HepG2 (cell line): ENCODE data around the gene SLC22A23. TPM values are rescaled to one million over a fixed set of nuclear protein-coding genes. Genes with fewer than 3 reads are reported as not detected.

Experiments
- ATAC-seq: fragments of 200-7000 bp; cut with Tn5 transposase; 3 replicates; pipeline ENCODE4 v1.9.1; 2020; ENCODE audit warnings: mild to moderate bottlenecking, moderate library complexity
- BruUV-seq: library from RNA; stranded (reverse); fragments of 400-500 nt; replicated peaks from 2 replicates; lab custom pipeline; 2021; lab: Mats Ljungman, UMichigan
- CTCF ChIA-PET: fragments of 300-600 bp; formaldehyde crosslinking; extraction: SDS; loops from one replicate; lab custom pipeline; 2021; ENCODE audit warnings: low total read pairs, inconsistent platforms, low intra/inter-chr PET ratio; lab: Yijun Ruan, JAX
- POLR2A ChIA-PET: fragments of 350-600 bp; sonication (Branson Sonifier 250); formaldehyde crosslinking; loops from one replicate; lab custom pipeline; 2020; ENCODE audit warnings: antibody characterized with exemption, inconsistent platforms; lab: Yijun Ruan, JAX
- DNase-seq: peaks from one replicate; pipeline ENCODE4 v3.0.0-alpha.2; 2015; ENCODE audit warnings: low spot score
- FAIRE-seq: peaks from 3 replicates; lab custom pipeline; 2011; peaks lifted over from hg19 to GRCh38; lab: Jason Lieb, UNC
- H2AFZ ChIP-seq: one replicate; pipeline ENCODE4 v1.6.1; 2011; ENCODE audit warnings: low read length, inconsistent platforms
- H3K27ac ChIP-seq: fragments of 300-600 bp; 3 replicates; pipeline ENCODE4 v1.8.0; 2011; ENCODE audit warnings: mixed run types, mild to moderate bottlenecking, mixed read lengths, low read length, inconsistent platforms; ENCODE audit not compliant: insufficient read depth; ENCODE audit errors: extremely low read length
- H3K27me3 ChIP-seq, 2 experiments: fragments of 200-600 bp in 1 of 2; 2 replicates in 1 of 2; 3 replicates in 1 of 2; pipeline versions ENCODE4 v1.6.0 to v1.8.0; 2011; ENCODE audit warnings: low read length in 2 of 2, mild to moderate bottlenecking in 2 of 2, moderate library complexity in 2 of 2, inconsistent platforms in 1 of 2; ENCODE audit not compliant: insufficient read depth in 2 of 2, control insufficient read depth in 1 of 2
- H3K36me3 ChIP-seq, 2 experiments: fragments of 200-600 bp in 1 of 2; replicated peaks in 1 of 2; 2 replicates in 1 of 2; 3 replicates in 1 of 2; pipeline versions ENCODE4 v1.5.1 to v1.8.0; 2011; ENCODE audit warnings: low read length in 2 of 2, inconsistent platforms in 1 of 2; ENCODE audit not compliant: insufficient read depth in 2 of 2, control insufficient read depth in 1 of 2
- H3K4me1 ChIP-seq: 2 replicates; pipeline ENCODE4 v1.5.1; 2012; ENCODE audit warnings: low read length, inconsistent platforms; ENCODE audit not compliant: insufficient read depth
- H3K4me2 ChIP-seq: 2 replicates; pipeline ENCODE4 v1.6.0; 2011; ENCODE audit warnings: low read depth, low read length, inconsistent platforms
- H3K4me3 ChIP-seq, 3 experiments: fragments of 200-600 bp in 1 of 3; sonication (generic), shearing (Covaris generic) in 1 of 3; replicated peaks in 1 of 3; 2 replicates each; pipeline ENCODE4 v1.5.1; 2011 to 2016; ENCODE audit warnings: low read length in 3 of 3, inconsistent platforms in 2 of 3, low read depth in 2 of 3, mild to moderate bottlenecking in 2 of 3, control low read depth in 1 of 3, mixed read lengths in 1 of 3; ENCODE audit not compliant: insufficient read depth in 1 of 3
- H3K79me2 ChIP-seq: one replicate; pipeline ENCODE4 v1.6.1; 2011; ENCODE audit warnings: low read length, inconsistent platforms; ENCODE audit not compliant: insufficient read depth
- H3K9ac ChIP-seq: 2 replicates; pipeline ENCODE4 v1.6.0; 2011; ENCODE audit warnings: mild to moderate bottlenecking, low read depth, low read length, inconsistent platforms; ENCODE audit not compliant: insufficient read depth
- H3K9me3 ChIP-seq: 2 replicates; pipeline ENCODE4 v1.5.1; 2012; ENCODE audit warnings: mild to moderate bottlenecking, low read length
- H4K20me1 ChIP-seq: 2 replicates; pipeline ENCODE4 v1.6.0; 2011; ENCODE audit warnings: inconsistent platforms, mild to moderate bottlenecking, low read length, moderate library complexity; ENCODE audit not compliant: insufficient read depth
- BRD4 ChIP-seq: sonication (generic); formaldehyde crosslinking; IDR thresholded peaks from 2 replicates; pipeline ENCODE4 v1.4.0; 2020; ENCODE audit warnings: missing genetic modification reagents
- LCORL ChIP-seq, 2 experiments: fragments of 450-650 bp in 1 of 2; sonication (generic) in 1 of 2; formaldehyde crosslinking in 1 of 2; IDR thresholded peaks; 2 replicates each; pipeline versions ENCODE4 v1.5.0 to v1.6.1; 2017 to 2020; ENCODE audit warnings: antibody characterized with exemption in 1 of 2, missing genetic modification reagents in 1 of 2
- NR2F6 ChIP-seq, 2 experiments: IDR thresholded peaks; 2 replicates each; pipeline ENCODE4 v1.6.1; 2016; ENCODE audit warnings: antibody characterized with exemption in 1 of 2, mild to moderate bottlenecking in 1 of 2
- SNAPC4 ChIP-seq: sonication (generic); formaldehyde crosslinking; IDR thresholded peaks from 2 replicates; pipeline ENCODE4 v1.4.0; 2020; ENCODE audit warnings: mild to moderate bottlenecking, missing genetic modification reagents
- STAT5B ChIP-seq: sonication (generic); formaldehyde crosslinking; IDR thresholded peaks from 2 replicates; pipeline ENCODE4 v1.4.0; 2020; ENCODE audit warnings: missing genetic modification reagents
- ZNF558 ChIP-seq: sonication (generic); formaldehyde crosslinking; IDR thresholded peaks from 2 replicates; pipeline ENCODE4 v1.9.0; 2022; ENCODE audit warnings: mild to moderate bottlenecking, missing genetic modification reagents, borderline replicate concordance
- WGBS: methylation state at CpG from one replicate; pipeline ENCODE4 v1.1.6; 2017; ENCODE audit warnings: low lambda C conversion rate; 5-methylcytosine and 5-hydroxymethylcytosine counted together
- in situ Hi-C: cut with HindIII; loops from 2 replicates; pipeline ENCODE4 v1.10.0; 2017; ENCODE audit warnings: low pct_unique_long_range_greater_than_20kb; ENCODE audit not compliant: extremely low pct_ligation_motif_present
- intact Hi-C: fragments of 100-400 bp; cut with micrococcal nuclease; formaldehyde crosslinking; loops from one replicate; pipeline ENCODE4 v1.10.0; 2022; ENCODE audit not compliant: unreplicated experiment
- polyA plus RNA-seq, 8 experiments: library from polyadenylated mRNA; depleted of rRNA in 3 of 8; stranded (reverse) in 7 of 8; unstranded in 1 of 8; fragments of >200 nt; fragmentation: Illumina TruSeq in 4 of 8; extraction: Trizol in 4 of 8; gene quantifications; 2 replicates each; pipeline versions ENCODE4 v1.2.1 to v1.2.3, GENCODE V29; 2011 to 2016; ENCODE audit warnings: low read depth in 4 of 8, missing spikeins in 1 of 8, mixed read lengths in 1 of 8; ENCODE audit not compliant: insufficient read depth in 1 of 8
- total RNA-seq, 5 experiments: library from RNA; depleted of rRNA; stranded (reverse); fragments of >200 nt; fragmentation: Illumina TruSeq; extraction: Trizol; gene quantifications; 2 replicates each; pipeline ENCODE4 v1.2.3, GENCODE V29; 2016; ENCODE audit warnings: low read depth in 1 of 5

Gene SLC22A23
- total and polyA plus RNA-seq, 2 of the 13 experiments (the other 11 are each of a cell fraction or from before 2014, with no cell fraction given) = 11.8 to 17.5 TPM

- no peak for TF ChIP-seq BRD4 (CRISPR knock-in tag)
- TF ChIP-seq NR2F6 (IDR thresholded peaks at IDR 0.05) = no peak
- TF ChIP-seq NR2F6 (CRISPR knock-in tag; IDR thresholded peaks at IDR 0.05) = peak; percentile 55; the same call in 1 of the 2 replicates
- no peak for TF ChIP-seq LCORL (IDR thresholded peaks at IDR 0.05)
- TF ChIP-seq LCORL (CRISPR knock-in tag; IDR thresholded peaks at IDR 0.05) = peak; percentile 67; the same call in 1 of the 2 replicates
- TF ChIP-seq, all 625 proteins: peak for 95
Observed at GRCh38 chr6:3414327-3415081, 42.3 kb downstream of the SLC22A23 start (continued).

GRCh38 chr6:3413592-3413991 lies 43.3 kb downstream of the SLC22A23 start:
- Histone ChIP-seq H4K20me1 (no peaks in the 10 kb centered on the region), H3K4me3 (no peak overlapping the region), H2AFZ (no peak overlapping the region), H3K4me2 (no peak overlapping the region), H3K9ac (no peak overlapping the region), H3K36me3 (peaks cover 14 to 51% of the 10 kb centered on the region in 2 experiments; a peak in 4 of 5 replicates), H3K4me1 (peaks cover 81% of the 10 kb centered on the region), H3K79me2 (peaks cover 38% of the 10 kb centered on the region), H3K9me3 (no peaks in the 10 kb centered on the region; the same call in 1 of the 2 replicates), H3K27ac (peak overlapping the region; percentile 93), H3K27me3 (no peaks in the 10 kb centered on the region)
- TF ChIP-seq SNAPC4 (CRISPR knock-in tag) (peak; percentile 71), ZNF558 (0 out of 2 replicates have a peak, but pooled peaks have one; percentile 31), STAT5B (no peak)
- no peak for FAIRE-seq
- in situ Hi-C loops = loop anchor here (5.0 kb wide), 1 partner anchor 89 kb away; no protein-coding TSS in a partner anchor
- no peak for DNase-seq
- ChIA-PET CTCF (no interaction called here), POLR2A (interaction anchor here (1.7 to 12.5 kb wide), 2 partner anchors 10 to 33 kb away, joined by 14 to 271 read pairs; no protein-coding TSS in a partner anchor)
- WGBS = 91% methylated on average over 3 of the region's 3 CpGs
- no peak for ATAC-seq
- no TSS peak for BruUV-seq
- intact Hi-C loops = loop anchor here (5.0 to 10.0 kb wide), 2 partner anchors 91 to 319 kb away; no protein-coding TSS in a partner anchor
